NCI-H2171 treated with DMSO at 0.1 percent for 48 hours (cell line): ENCODE results near the gene MORN1.
A peak's percentile ranks its signal among the peaks of the same experiment; 100 is the strongest.
"Not testable (repeated sequence)": the region's sequence is repeated elsewhere in the genome, so short reads cannot be mapped to it uniquely, and the experiment has no call there.

ENCODE experiments used
- DNase-seq: peaks from one replicate; lab custom pipeline; 2025; lab: John Stamatoyannopoulos, UW

The MORN1 gene

GRCh38 chr1:2339206-2340085 lies 51.9 kb downstream of the MORN1 start:
- DNase-seq: no peak

DNA sequence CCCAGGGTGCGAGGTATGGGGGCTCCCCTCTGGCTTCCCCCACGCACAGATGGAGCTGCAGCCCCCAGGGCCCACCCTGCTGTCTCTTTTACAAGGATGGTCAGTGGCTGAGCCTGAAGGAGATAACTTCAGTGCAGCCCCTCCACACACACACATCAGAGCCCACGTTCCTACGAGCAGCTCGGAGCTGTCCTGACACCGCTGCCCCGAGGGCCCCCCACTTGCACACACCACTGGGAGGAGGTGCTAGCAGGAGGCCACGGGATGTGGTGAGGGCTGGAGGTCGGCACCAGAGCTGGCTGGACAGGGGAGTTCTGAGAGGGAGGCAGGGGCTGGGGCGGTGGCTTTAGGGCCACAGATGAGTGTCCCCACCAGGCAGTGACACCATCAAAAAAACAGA lies 53.9 kb downstream of the MORN1 start:
- no peak for DNase-seq

GRCh38 chr1:2337081-2337480 lies 54.3 kb downstream of the MORN1 start:
- DNase-seq: no peak

DNA sequence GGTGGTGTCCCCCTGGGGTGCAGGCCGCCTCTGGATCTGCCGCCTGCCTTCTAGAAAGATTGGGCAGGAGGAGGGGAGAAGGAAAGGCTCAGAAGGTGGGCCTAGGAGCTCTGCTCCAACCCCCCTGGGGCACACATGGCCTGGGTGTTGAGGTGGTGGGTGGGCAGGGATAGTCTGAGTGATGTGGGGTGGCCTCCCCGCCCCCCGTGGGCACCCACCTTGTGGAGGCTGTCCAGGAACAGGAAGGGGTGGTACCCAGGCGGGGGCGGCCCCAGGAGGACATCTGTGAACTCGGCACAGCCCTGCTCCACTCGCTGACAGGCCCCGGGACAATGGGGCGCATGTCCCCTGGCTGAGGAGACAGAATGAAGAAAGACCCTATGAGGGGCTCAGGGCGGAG lies 54.9 kb downstream of the MORN1 start:
- DNase-seq: no peak

DNA sequence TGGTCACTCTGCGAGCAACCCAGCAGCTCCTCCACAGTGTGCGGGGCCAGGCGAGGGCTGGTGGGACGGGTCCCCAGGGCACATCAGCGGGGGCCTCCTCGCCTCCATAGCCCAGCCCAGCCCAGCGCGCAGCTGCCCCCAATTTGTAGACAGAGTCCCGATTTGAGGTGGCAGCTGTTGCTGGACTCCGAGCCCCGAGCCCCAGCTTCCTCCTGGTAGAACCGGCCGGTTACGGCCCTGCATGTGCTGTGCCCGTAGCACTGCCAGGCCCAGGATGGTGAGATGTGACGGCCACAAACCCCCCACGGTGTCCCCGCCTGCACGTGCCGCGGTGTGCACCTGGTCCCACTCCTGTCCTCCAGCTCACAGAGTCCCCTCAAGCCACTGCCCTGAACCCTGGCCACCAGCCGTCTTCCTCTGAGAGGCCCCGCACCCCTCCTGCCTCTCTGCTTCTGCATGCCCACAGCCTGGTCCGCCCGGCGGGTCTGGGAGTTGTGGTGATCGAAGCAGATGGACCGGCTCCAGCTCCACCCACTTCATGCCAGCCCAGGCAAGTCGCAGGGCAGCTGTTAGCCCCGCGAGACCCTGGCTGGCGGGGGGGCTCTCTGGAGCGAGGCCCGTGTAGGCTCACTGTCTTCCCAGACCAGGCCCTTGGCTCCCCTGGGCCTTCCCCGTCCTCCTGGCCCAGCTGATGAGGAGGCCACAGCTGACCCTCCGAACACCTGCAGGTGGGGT lies 55.5 kb downstream of the MORN1 start:
- DNase-seq: peak; percentile 72

DNA sequence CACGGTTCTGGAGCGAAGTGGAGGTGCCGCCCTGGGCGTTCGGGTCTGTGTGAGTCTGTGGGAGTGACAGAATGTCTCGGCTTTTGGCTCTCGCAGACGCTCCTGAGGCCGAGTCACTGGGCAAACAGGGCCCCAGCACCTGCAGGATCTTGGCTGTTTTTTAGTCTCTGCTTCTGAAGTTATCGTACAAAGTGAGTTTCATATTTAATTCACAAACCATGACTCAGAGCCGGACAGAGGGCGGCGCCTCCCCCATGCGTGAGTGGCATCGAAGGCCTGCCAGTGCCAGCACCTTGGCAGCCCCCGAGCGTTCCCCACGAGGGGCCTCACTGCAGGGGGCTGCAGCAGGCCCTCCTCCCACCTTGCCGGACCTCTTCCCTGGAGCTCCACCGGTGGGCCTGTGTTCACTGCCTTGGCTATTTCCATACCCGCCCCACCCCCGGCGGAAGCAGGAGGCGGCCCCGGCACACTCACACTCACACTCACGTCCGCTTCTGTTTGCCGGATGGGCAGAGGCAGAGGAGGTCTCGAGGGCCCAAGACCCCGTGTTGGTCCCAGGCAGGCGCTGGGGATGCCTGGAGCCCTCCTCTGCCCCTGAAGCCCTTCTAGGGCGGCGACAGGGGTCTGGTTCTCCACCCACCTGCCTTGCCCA lies 56.3 kb downstream of the MORN1 start:
- no peak for DNase-seq

DNA sequence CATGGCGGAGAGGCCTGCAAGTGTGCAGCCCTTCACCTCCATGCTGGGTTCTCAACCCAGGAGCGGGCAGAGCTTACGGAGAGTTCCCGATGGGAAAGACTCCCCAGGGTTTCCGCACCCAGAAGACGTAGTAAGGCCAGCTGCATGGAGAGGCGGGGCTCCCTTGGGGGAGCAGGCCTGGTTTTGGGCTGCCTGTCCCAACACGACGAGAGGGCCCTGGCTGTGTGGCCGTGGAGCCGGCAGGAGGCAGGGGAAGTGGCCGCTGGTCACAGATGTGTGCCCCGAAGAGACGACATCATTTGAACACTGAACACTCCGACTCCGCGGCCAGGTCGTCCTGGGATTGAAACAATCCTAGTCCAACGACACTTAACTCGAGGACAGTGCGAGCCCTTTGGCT lies 57.0 kb downstream of the MORN1 start:
- DNase-seq: no peak

GRCh38 chr1:2331580-2331979 lies 59.8 kb downstream of the MORN1 start:
- DNase-seq: not testable (repeated sequence)

DNA sequence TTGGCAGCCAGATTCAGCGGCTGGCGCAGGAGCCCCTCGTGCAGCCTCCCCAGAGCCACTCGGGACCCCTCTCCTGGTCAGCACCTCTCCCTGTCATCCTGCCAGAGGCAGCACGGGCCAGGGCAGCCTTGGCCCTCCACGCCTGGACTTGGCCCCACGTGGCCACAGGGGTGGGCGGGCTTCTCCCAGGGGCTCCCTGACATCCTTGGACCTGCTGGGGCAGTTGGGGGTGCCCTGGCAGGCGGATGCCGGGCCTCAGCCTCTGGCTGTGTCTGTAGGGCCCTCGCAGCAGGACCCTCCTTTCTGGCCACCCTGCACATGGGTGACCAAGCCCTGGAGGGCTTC lies 60.2 kb downstream of the MORN1 start:
- DNase-seq: no peak

DNA sequence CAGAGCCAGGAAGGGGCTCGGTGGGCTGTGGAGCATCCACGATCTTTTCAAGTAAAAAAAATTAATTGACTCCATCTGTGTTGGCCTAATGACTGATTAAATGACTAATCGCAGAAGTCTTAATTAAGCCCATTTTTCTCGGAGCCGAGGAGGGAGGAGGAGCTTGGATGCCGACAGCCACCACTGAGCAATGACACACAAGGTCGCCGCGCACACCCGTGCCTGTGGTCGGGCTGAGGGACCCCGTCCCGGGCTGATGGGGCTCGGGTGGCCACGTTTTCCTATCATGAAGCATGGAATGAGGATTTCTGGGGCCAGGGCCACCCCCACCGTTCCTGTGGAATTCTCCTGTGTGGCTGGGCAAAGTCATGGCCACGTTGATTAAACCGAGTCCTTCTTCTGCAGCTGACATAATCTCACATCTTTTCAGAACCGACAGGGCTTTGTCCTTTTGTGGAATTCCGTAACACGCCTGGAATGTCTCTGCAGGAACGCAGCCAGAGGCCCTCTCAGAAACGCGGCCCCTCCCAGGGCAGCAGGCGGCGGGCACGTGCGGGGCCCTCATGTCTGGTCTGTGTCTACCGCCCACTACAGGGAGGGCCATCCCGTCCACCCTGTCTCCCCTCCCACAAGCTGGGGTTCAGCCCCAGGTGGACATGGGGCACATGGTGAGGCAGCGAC lies 60.7 kb downstream of the MORN1 start:
- no peak for DNase-seq

- no peak for DNase-seq
Observed at GRCh38 chr1:2330035-2330434, 61.3 kb downstream of the MORN1 start.

DNA sequence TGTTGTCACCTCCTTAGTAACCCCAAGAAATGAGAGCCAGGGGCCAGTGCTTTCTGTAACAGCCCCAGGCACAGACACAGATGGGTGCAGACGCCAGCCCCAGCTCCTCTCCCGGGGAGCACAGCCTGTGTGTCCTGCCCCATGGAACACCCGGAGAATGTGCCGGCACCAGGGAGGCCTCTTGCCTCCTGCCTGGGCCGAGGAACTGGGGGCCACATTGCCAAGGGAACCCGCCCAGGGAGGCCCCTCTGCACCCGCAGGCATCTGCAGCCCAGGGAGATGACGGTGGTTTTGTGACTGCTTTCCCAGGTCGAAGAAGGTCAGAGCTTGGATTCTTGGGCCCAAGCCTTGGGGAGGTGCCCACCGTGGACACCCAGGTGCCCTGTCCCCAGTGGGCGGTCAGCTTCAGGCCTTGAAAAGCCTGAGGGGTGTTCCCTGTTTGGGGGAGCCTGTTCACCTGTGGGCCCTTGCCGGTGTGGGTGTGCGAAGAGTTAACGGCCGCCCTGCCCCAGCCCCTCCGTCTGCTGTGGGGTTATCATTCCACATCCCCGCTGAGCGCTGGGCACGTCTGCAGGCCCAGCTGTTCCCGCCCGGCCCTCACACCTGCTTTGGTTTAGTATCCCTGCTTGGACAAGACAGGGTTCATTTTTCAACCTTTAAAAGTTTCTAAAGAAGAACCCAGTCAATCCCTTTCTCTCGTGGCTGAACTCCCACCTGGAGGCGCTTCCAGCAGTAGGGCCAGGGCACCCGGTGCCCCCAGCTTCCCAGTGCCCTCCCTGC lies 62.5 kb downstream of the MORN1 start:
- DNase-seq: peak; percentile 58

DNA sequence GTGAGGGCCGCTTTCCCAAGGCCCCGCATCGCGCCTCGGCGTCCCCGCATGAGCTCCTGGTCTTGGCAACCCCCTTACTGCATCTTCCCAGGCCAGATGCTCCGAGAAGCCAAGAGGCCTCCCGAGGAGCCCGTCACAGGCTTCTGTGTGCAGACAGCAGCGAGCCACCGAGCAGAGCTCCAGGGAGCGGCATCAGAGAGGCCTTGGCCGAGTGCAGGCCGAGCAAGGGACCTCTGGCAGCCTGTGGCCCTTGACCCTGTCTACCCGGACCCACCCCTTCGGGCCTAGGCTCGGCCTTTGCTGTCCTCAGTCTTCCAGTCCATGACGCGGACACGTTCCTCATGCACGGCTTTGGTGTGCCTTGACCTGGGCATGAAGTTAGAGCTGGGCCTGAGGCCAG lies 63.5 kb downstream of the MORN1 start:
- no peak for DNase-seq

DNA sequence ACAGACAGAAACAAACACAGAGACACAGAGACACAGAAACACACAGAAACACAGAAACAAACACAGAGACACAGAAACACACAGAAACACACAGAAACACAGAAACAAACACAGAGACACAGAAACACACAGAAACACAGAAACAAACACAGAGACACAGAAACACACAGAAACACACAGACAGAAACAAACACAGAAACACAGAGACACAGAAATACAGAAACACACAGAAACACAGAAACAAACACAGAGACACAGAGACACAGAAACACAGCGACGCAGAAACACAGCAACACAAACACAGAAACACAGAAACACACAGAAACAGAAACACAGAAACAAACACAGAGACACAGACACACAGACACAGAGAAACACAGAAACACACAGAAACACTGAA lies 64.2 kb downstream of the MORN1 start:
- DNase-seq: not testable (repeated sequence)

GRCh38 chr1:2326524-2326923 lies 64.8 kb downstream of the MORN1 start:
- no peak for DNase-seq

DNA sequence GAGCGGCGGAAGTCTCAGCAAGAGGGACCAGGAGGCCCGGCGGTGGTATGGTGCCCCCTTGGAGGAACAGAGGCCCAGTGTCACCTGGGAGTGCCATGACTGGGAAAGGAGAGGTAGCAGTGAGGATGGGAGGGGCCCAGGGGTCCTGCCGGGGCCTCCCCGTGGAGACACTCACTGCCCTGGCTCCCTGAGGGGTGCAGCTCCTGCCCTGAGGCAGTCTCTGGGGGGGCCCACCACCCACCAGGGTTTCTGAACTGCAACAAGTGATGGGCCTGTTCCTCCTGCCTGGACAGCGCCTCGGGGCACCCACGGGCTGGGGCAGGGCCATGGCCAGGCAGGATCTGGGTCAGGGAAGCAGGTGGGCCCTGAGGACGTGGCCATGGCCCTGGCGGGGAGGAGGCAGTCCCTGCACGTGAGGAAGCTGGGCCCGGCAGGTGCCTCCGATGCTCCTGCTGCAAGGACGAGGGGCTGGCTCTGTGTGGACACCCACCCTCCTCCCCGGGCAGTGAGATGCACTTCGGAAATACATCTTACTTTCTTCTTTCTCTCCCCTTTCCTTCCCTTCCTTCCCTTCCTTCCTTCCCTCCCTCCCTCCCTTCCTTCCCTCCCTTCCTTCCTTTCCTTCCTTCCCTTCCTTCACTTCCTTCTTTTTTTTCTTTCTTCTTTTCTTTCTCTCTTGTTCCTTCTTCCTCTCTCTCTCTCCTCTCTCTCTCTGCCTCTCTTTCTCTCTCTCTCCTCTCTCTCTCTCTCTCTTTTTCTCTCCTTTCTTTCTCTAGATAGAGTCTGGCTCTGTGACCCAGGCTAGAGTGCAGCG lies 66.6 kb downstream of the MORN1 start:
- no peak for DNase-seq

- no peak for DNase-seq
Observed at GRCh38 chr1:2323451-2323974, 67.8 kb downstream of the MORN1 start.

GRCh38 chr1:2322581-2323211 lies 68.7 kb downstream of the MORN1 start:
- DNase-seq: no peak

DNA sequence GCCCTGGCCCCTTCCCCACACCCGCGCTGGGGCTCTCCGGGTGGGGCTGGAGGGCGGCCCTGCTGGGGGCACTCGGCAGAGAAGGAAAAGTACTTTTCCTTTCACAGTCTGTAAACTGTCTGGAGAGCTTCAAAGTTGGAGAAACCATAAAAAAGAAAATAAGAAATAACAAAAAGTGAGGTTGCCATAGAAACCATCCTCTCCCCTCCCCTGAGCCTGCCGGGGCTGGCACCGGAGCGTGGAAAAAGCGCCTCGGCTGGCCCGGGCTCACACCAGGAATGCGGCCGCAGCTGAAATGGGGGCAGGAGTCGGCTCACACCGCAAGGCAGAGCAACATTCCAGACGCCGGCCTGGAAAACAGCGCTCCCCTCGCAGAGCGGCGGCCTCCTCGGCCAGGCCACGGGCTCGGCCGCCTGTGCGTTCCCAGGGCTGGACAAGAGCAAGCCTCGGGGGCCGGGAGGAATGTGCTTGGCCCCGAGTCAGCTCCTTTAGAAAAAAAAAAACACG lies 69.2 kb downstream of the MORN1 start:
- DNase-seq: no peak
